ENCODE data around the gene AMOT. TPM values are rescaled to one million over a fixed set of nuclear protein-coding genes. Genes with fewer than 3 reads are reported as not detected.

The AMOT gene
- total RNA-seq, 1 donor from 2014 or later, result 3.8 TPM

DNA sequence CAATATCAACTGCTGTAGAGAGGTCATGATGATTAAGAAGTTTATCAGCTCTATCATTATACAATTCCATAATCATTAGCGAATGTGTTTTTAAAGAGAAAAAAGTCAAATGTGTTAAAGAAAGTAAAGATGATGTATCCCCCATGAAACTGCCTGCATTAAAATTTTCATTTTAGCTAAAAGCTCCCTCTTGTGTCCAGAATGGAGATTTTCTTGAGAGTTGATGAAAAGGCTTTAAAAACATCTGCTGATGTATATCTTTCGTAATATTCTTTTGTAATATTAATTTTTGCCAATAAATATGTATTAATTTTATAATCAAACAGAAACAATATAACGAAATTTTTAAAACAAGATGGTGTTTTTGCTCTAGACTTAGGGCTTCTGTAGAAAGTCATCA, 108.8 kb downstream of the AMOT start:
- no peaks in the 10 kb centered on the region for H3K36me3 Mint-ChIP-seq
- no peak overlapping the region for H3K27ac Mint-ChIP-seq
- no peak overlapping the region for H3K4me3 Mint-ChIP-seq
- H3K4me2 ChIP-seq, result no peak overlapping the region
- peaks cover 4% of the 10 kb centered on the region for H3K9me3 Mint-ChIP-seq
- no peaks in the 10 kb centered on the region for H4K20me1 ChIP-seq (ENCODE audit: low read depth)
- no peak overlapping the region for H2AFZ ChIP-seq (replicated peaks)
- no peaks in the 10 kb centered on the region for H3K27me3 ChIP-seq
- H3K27me3 Mint-ChIP-seq (ENCODE audit: insufficient read depth, low read depth), result no peaks in the 10 kb centered on the region
- H3F3A ChIP-seq (ENCODE audit: low read depth), result no peaks in the 10 kb centered on the region
- TF ChIP-seq, protein P1, sequence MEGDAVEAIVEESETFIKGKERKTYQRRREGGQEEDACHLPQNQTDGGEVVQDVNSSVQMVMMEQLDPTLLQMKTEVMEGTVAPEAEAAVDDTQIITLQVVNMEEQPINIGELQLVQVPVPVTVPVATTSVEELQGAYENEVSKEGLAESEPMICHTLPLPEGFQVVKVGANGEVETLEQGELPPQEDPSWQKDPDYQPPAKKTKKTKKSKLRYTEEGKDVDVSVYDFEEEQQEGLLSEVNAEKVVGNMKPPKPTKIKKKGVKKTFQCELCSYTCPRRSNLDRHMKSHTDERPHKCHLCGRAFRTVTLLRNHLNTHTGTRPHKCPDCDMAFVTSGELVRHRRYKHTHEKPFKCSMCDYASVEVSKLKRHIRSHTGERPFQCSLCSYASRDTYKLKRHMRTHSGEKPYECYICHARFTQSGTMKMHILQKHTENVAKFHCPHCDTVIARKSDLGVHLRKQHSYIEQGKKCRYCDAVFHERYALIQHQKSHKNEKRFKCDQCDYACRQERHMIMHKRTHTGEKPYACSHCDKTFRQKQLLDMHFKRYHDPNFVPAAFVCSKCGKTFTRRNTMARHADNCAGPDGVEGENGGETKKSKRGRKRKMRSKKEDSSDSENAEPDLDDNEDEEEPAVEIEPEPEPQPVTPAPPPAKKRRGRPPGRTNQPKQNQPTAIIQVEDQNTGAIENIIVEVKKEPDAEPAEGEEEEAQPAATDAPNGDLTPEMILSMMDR (IDR thresholded peaks at IDR 0.05), result peak; percentile 58
- TF ChIP-seq EZH2phosphoT487 (IDR thresholded peaks at IDR 0.05) (no peak), EZH2 (IDR thresholded peaks at IDR 0.05) (no peak)
- peaks cover 7% of the 10 kb centered on the region for H3K4me1 ChIP-seq
- H3K4me1 Mint-ChIP-seq, result no peaks in the 10 kb centered on the region
- no peak overlapping the region for H3K4me3 ChIP-seq
- H3K9ac ChIP-seq, result no peak overlapping the region
- H3K27ac ChIP-seq, result no peak overlapping the region
- H3K79me2 ChIP-seq (ENCODE audit: low read depth), result no peaks in the 10 kb centered on the region
- no peaks in the 10 kb centered on the region for H3K9me3 ChIP-seq (ENCODE audit: low read depth)
- H3K36me3 ChIP-seq, result no peaks in the 10 kb centered on the region
- no peak for DNase-seq (ENCODE audit: low spot score)

Small RNAs within 50 kb of the gene (small RNA-seq; reads per million reads assigned to genes)
- gene RN7SL266P, result not detected

Other genes starting within 250 kb of the AMOT start
- 5.9 and 9.0 TPM in 2 replicates for gene LHFPL1, start 160.9 kb downstream of the AMOT start, total RNA-seq (ENCODE audit: low replicate concordance)

Data from neural progenitor cell (in vitro differentiated cells).